Measurements from ENCODE around the gene EPB41L1.

The EPB41L1 gene

GRCh38 chr20:36109251-36109947, 45.1 kb upstream of the EPB41L1 start:
- Histone ChIP-seq H3K4me3 (replicated peaks; ENCODE audit: low read depth, low read length) (no peak overlapping the region), H3K36me3 (ENCODE audit: control insufficient read depth, insufficient read depth, low read length) (no peaks in the 10 kb centered on the region), H3K27me3 (replicated peaks; ENCODE audit: control insufficient read depth, insufficient read depth, low read length) (no peaks in the 10 kb centered on the region)
- TF ChIP-seq, protein P1, sequence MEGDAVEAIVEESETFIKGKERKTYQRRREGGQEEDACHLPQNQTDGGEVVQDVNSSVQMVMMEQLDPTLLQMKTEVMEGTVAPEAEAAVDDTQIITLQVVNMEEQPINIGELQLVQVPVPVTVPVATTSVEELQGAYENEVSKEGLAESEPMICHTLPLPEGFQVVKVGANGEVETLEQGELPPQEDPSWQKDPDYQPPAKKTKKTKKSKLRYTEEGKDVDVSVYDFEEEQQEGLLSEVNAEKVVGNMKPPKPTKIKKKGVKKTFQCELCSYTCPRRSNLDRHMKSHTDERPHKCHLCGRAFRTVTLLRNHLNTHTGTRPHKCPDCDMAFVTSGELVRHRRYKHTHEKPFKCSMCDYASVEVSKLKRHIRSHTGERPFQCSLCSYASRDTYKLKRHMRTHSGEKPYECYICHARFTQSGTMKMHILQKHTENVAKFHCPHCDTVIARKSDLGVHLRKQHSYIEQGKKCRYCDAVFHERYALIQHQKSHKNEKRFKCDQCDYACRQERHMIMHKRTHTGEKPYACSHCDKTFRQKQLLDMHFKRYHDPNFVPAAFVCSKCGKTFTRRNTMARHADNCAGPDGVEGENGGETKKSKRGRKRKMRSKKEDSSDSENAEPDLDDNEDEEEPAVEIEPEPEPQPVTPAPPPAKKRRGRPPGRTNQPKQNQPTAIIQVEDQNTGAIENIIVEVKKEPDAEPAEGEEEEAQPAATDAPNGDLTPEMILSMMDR (IDR thresholded peaks at IDR 0.05; ENCODE audit: insufficient read depth, low read length, poor library complexity, severe bottlenecking) = no peak
- no peak for DNase-seq (ENCODE audit: extremely low read depth, insufficient read length)

- TF ChIP-seq, protein P1 (IDR thresholded peaks at IDR 0.05; ENCODE audit: insufficient read depth, low read length, poor library complexity, severe bottlenecking) = no peak
- no peaks in the 10 kb centered on the region for H3K27me3 ChIP-seq (replicated peaks; ENCODE audit: control insufficient read depth, insufficient read depth, low read length)
- no peak for DNase-seq (ENCODE audit: extremely low read depth, insufficient read length)
- H3K36me3 ChIP-seq (ENCODE audit: control insufficient read depth, insufficient read depth, low read length) = no peaks in the 10 kb centered on the region
- H3K4me3 ChIP-seq (replicated peaks; ENCODE audit: low read depth, low read length) = no peak overlapping the region
These were observed 43.5 kb upstream of the EPB41L1 start for GRCh38 chr20:36110994-36111393.

GRCh38 chr20:36112112-36112511, 42.4 kb upstream of the EPB41L1 start:
- no peak for DNase-seq (ENCODE audit: extremely low read depth, insufficient read length)
- no peaks in the 10 kb centered on the region for H3K36me3 ChIP-seq (ENCODE audit: control insufficient read depth, insufficient read depth, low read length)
- H3K27me3 ChIP-seq (replicated peaks; ENCODE audit: control insufficient read depth, insufficient read depth, low read length) = no peaks in the 10 kb centered on the region; the same call in 1 of the 2 replicates
- no peak overlapping the region for H3K4me3 ChIP-seq (replicated peaks; ENCODE audit: low read depth, low read length)
- TF ChIP-seq, protein P1 (IDR thresholded peaks at IDR 0.05; ENCODE audit: insufficient read depth, low read length, poor library complexity, severe bottlenecking) = no peak

GRCh38 chr20:36113036-36113435, 41.5 kb upstream of the EPB41L1 start:
- Histone ChIP-seq H3K4me3 (replicated peaks; ENCODE audit: low read depth, low read length) (no peak overlapping the region), H3K27me3 (replicated peaks; ENCODE audit: control insufficient read depth, insufficient read depth, low read length) (no peaks in the 10 kb centered on the region; the same call in 1 of the 2 replicates), H3K36me3 (ENCODE audit: control insufficient read depth, insufficient read depth, low read length) (no peaks in the 10 kb centered on the region)
- DNase-seq (ENCODE audit: extremely low read depth, insufficient read length) = no peak
- TF ChIP-seq, protein P1 (IDR thresholded peaks at IDR 0.05; ENCODE audit: insufficient read depth, low read length, poor library complexity, severe bottlenecking) = no peak

DNA sequence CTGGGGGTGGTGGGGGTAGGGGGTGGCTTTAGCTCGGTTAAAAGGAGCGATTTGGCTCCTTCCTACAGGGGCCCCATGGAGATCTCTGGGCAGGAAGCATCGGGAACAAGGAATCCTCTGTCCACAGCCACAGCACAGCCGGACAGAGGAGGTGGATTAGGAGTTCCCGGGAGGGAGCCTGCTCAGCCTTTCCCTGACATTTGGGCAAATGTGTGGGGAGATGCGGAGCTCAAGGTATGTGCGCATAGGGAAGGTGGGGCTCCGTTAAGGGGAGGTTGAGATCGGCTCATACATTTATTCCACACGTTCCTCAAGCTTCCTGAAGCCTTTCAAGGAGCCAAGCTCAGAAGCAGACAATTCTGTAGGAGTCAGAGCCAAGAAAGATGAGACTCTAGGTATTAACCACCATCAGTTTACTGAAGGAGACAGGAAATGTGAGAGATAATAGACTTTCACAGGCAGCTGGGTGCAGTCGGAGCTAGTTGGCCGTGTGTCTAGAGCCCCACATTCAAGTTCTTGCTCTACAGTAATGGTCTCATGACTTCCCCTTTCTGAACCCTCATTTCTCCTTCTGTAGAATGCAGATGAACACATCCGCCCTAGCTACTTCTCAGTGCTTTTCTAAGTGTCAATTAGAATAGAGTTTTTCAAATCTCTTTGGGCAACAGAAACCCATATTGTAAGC, 40.8 kb upstream of the EPB41L1 start:
- TF ChIP-seq, protein P1 (IDR thresholded peaks at IDR 0.05; ENCODE audit: insufficient read depth, low read length, poor library complexity, severe bottlenecking) = no peak
- DNase-seq (ENCODE audit: extremely low read depth, insufficient read length) = peak; percentile 29
- no peaks in the 10 kb centered on the region for H3K36me3 ChIP-seq (ENCODE audit: control insufficient read depth, insufficient read depth, low read length)
- H3K4me3 ChIP-seq (replicated peaks; ENCODE audit: low read depth, low read length) = no peak overlapping the region
- no peaks in the 10 kb centered on the region; the same call in 1 of the 2 replicates for H3K27me3 ChIP-seq (replicated peaks; ENCODE audit: control insufficient read depth, insufficient read depth, low read length)

Data from GM06990 (cell line).